Measurements from ENCODE around the gene DRICH1. TPM values are rescaled to one million over a fixed set of nuclear protein-coding genes. Genes with fewer than 3 reads are reported as not detected.

DRICH1 gene
- total RNA-seq, 2 experiments from 2014 or later = 0.23 TPM; not detected in 1

- POLR2A ChIA-PET = no interaction called here
- ATAC-seq (no peak), DNase-seq (no peak)
- H3K4me3 Mint-ChIP-seq = no peak overlapping the region
- intact Hi-C loops (cut with micrococcal nuclease) = no loop called here
- CTCF ChIA-PET = no interaction called here
- no peaks in the 10 kb centered on the region for H3K36me3 Mint-ChIP-seq (ENCODE audit: low read depth)
- TF ChIP-seq CTCF (IDR thresholded peaks at IDR 0.05) = no peak
- no peaks in the 10 kb centered on the region for H3K9me3 Mint-ChIP-seq
- H3K27me3 Mint-ChIP-seq = peaks cover 14% of the 10 kb centered on the region
- H3K27ac Mint-ChIP-seq = no peak overlapping the region
- H3K4me1 Mint-ChIP-seq (ENCODE audit: low read depth) = no peaks in the 10 kb centered on the region
Observed at GRCh38 chr22:23583836-23584235, 48.3 kb downstream of the DRICH1 start.

- CTCF ChIA-PET = interaction anchor here (1.1 to 3.5 kb wide), 2 partner anchors 8 to 10 kb away, joined by 3 to 17 read pairs; no protein-coding TSS in a partner anchor
- H3K36me3 Mint-ChIP-seq (ENCODE audit: low read depth) = no peaks in the 10 kb centered on the region
- no peaks in the 10 kb centered on the region for H3K4me1 Mint-ChIP-seq (ENCODE audit: low read depth)
- intact Hi-C loops (cut with micrococcal nuclease) = no loop called here
- no peak for TF ChIP-seq CTCF (IDR thresholded peaks at IDR 0.05)
- POLR2A ChIA-PET = no interaction called here
- H3K27me3 Mint-ChIP-seq = peaks cover 17% of the 10 kb centered on the region
- H3K27ac Mint-ChIP-seq = no peak overlapping the region
- DNase-seq = no peak
- ATAC-seq = no peak
- no peak overlapping the region for H3K4me3 Mint-ChIP-seq
- no peaks in the 10 kb centered on the region for H3K9me3 Mint-ChIP-seq
Observed at GRCh38 chr22:23583153-23583552, 49.0 kb downstream of the DRICH1 start.

GRCh38 chr22:23581260-23581650 is 50.9 kb downstream of the DRICH1 start:
- Mint-ChIP-seq H3K4me1 (ENCODE audit: low read depth) (peaks cover 4% of the 10 kb centered on the region), H3K36me3 (ENCODE audit: low read depth) (no peaks in the 10 kb centered on the region), H3K27ac (no peak overlapping the region), H3K27me3 (peaks cover 27% of the 10 kb centered on the region), H3K9me3 (no peaks in the 10 kb centered on the region), H3K4me3 (no peak overlapping the region)
- ATAC-seq (no peak), DNase-seq (no peak)
- intact Hi-C loops (cut with micrococcal nuclease) = no loop called here
- TF ChIP-seq CTCF (IDR thresholded peaks at IDR 0.05) = no peak
- CTCF ChIA-PET = interaction anchor here (1.0 to 3.5 kb wide), 2 partner anchors 10 to 268 kb away, joined by 3 to 17 read pairs; no protein-coding TSS in a partner anchor
- POLR2A ChIA-PET = no interaction called here

GRCh38 chr22:23580576-23581259 is 51.4 kb downstream of the DRICH1 start:
- POLR2A ChIA-PET = no interaction called here
- intact Hi-C loops (cut with micrococcal nuclease) = no loop called here
- TF ChIP-seq CTCF (IDR thresholded peaks at IDR 0.05) = no peak
- no peak overlapping the region for H3K27ac Mint-ChIP-seq
- H3K4me1 Mint-ChIP-seq (ENCODE audit: low read depth) = peaks cover 4% of the 10 kb centered on the region
- CTCF ChIA-PET = interaction anchor here (1.0 to 3.5 kb wide), 2 partner anchors 10 to 269 kb away, joined by 3 to 17 read pairs; no protein-coding TSS in a partner anchor
- DNase-seq (no peak), ATAC-seq (no peak)
- no peaks in the 10 kb centered on the region for H3K36me3 Mint-ChIP-seq (ENCODE audit: low read depth)
- H3K4me3 Mint-ChIP-seq = no peak overlapping the region
- H3K27me3 Mint-ChIP-seq = peaks cover 31% of the 10 kb centered on the region
- H3K9me3 Mint-ChIP-seq = no peaks in the 10 kb centered on the region

GRCh38 chr22:23579870-23580575 is 52.1 kb downstream of the DRICH1 start, which contains the start of gene IGLL1:
Gene IGLL1, minus strand, starts transcription at chr22:23580290. Its CDS starts 100 bp downstream, at chr22:23580190.
- no peak for ATAC-seq
- Mint-ChIP-seq H3K27ac (no peak within 1 kb of the TSS), H3K4me3 (no peak within 1 kb of the TSS), H3K4me1 (ENCODE audit: low read depth) (peaks cover 4% of the 10 kb centered on the region), H3K27me3 (peaks cover 34% of the 10 kb centered on the region), H3K9me3 (no peaks in the 10 kb centered on the region), H3K36me3 (ENCODE audit: low read depth) (no peaks in the 10 kb centered on the region)
- no peak for DNase-seq
- no peak for TF ChIP-seq CTCF (IDR thresholded peaks at IDR 0.05)
- intact Hi-C loops (cut with micrococcal nuclease) = no loop called here
- CTCF ChIA-PET = interaction anchor here (1.0 to 3.5 kb wide), 2 partner anchors 11 to 269 kb away, joined by 3 to 17 read pairs; no protein-coding TSS in a partner anchor
- POLR2A ChIA-PET = interaction anchor here (0.6 kb wide), 1 partner anchor 186 kb away, joined by 3 read pairs; no protein-coding TSS in a partner anchor

All from activated CD8-positive, alpha-beta T cell treated with anti-CD3 and anti-CD28 coated beads for 36 hours (primary cell).